Muscle of back (tissue), 11 donors: ENCODE measurements around the gene GRIP2. TPM values are rescaled to one million over a fixed set of nuclear protein-coding genes. Genes with fewer than 3 reads are reported as not detected.

Source experiments
- DNase-seq, 3 donors: peaks; one replicate each; pipeline versions ENCODE4 v3.0.0 to v3.0.0-alpha.2; 2013
- polyA plus RNA-seq, 10 donors: library from polyadenylated mRNA; unstranded; fragments of 120-200 nt; gene quantifications; one replicate each; pipeline ENCODE4 v1.2.1, GENCODE V29; 2013; ENCODE audit not compliant: insufficient read length in 10 of 10

GRIP2 gene
- polyA plus RNA-seq, 10 donors: 9.5 to 33.7 (median 24.6) TPM

- DNase-seq: peak; percentile 32 to 62 (median 40)
Observed at GRCh38 chr3:14467814-14468620, 72.1 kb downstream of the GRIP2 start.

- no peak for DNase-seq
Observed at GRCh38 chr3:14466179-14466903, 73.8 kb downstream of the GRIP2 start.

GRCh38 chr3:14465425-14465824 is 74.7 kb downstream of the GRIP2 start:
- DNase-seq: no peak

GRCh38 chr3:14464521-14464920 is 75.6 kb downstream of the GRIP2 start:
- DNase-seq: no peak

GRCh38 chr3:14464141-14464465 is 76.0 kb downstream of the GRIP2 start:
- no peak for DNase-seq

- no peak for DNase-seq
Observed at GRCh38 chr3:14463330-14464140, 76.6 kb downstream of the GRIP2 start.

GRCh38 chr3:14462738-14463137 is 77.4 kb downstream of the GRIP2 start:
- no peak for DNase-seq

GRCh38 chr3:14461748-14462324 is 78.3 kb downstream of the GRIP2 start:
- peak in 1 of 3 donors; percentile 30 for DNase-seq

GRCh38 chr3:14461006-14461747 is 79.0 kb downstream of the GRIP2 start:
- no peak for DNase-seq

- peak in 1 of 3 donors; percentile 65 for DNase-seq
Observed at GRCh38 chr3:14460342-14461005, 79.7 kb downstream of the GRIP2 start.

GRCh38 chr3:14459787-14460186 is 80.4 kb downstream of the GRIP2 start:
- no peak for DNase-seq

GRCh38 chr3:14459384-14459783 is 80.8 kb downstream of the GRIP2 start:
- DNase-seq: no peak

- DNase-seq: no peak
Observed at GRCh38 chr3:14458434-14459275, 81.5 kb downstream of the GRIP2 start.

- DNase-seq: no peak
Observed at GRCh38 chr3:14457999-14458398, 82.1 kb downstream of the GRIP2 start.

GRCh38 chr3:14457481-14457880 is 82.7 kb downstream of the GRIP2 start:
- DNase-seq: no peak

- no peak for DNase-seq
Observed at GRCh38 chr3:14456794-14457193, 83.3 kb downstream of the GRIP2 start.

GRCh38 chr3:14455571-14456317 is 84.4 kb downstream of the GRIP2 start:
- no peak for DNase-seq

GRCh38 chr3:14454639-14455310 is 85.4 kb downstream of the GRIP2 start:
- peak in 1 of 3 donors; percentile 24 for DNase-seq
